Suppressor macrophage treated with lipopolysaccharide for 4 hours (primary cell): Measurements from ENCODE around the gene TAGLN3.

Experiments used
- DNase-seq: peaks from one replicate; pipeline ENCODE4 v3.0.0-alpha.2; 2020

Gene TAGLN3

GRCh38 chr3:112056451-112056929 lies 57.8 kb downstream of the TAGLN3 start:
- DNase-seq: no peak

- DNase-seq: no peak
Measured at GRCh38 chr3:112059497-112059896, 60.8 kb downstream of the TAGLN3 start.

- DNase-seq: no peak
Measured at GRCh38 chr3:112061152-112061551, 62.4 kb downstream of the TAGLN3 start.
